SKM-1 treated with dmso at 0.1 percent for 144 hours (cell line): ENCODE data around the gene MKI67.

Experiments
- DNase-seq: peaks from one replicate; lab custom pipeline; 2025; ENCODE audit not compliant: unreplicated experiment; lab: John Stamatoyannopoulos, UW

Gene MKI67

GRCh38 chr10:128068398-128069285 lies 57.6 kb downstream of the MKI67 start:
- DNase-seq, result no peak

DNA sequence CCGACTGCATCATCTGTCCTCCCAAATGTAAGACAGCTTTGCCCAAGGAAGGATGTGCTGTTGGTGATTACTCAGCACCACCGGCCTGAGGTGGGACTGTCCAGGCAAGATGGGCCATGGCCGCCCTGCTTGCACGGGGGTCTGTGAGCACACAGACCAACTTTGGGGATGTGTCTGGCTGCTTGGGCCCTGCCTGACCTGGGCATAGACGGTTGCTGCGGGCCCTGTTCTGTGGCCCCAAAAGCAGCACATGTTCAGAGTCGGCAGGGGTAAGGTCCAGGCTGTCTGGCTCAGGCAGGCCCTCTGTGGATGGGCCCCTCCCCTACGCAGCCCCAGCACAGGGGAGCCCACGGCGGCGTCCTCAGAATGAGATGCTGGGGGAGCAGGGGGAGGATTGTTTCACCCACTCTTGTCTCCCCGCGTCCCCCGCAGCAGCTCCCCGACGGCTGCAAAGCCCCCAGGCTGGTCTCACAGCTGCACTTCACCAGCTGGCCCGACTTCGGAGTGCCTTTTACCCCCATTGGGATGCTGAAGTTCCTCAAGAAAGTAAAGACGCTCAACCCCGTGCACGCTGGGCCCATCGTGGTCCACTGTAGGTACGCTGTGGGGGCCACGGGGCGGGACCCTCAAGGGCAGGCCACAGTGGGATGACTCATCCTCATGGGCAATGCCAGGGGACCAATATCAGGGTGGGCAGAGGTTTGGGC lies 58.4 kb downstream of the MKI67 start:
- no peak for DNase-seq

- DNase-seq, result no peak
These were observed 59.3 kb downstream of the MKI67 start for GRCh38 chr10:128066870-128067382.

DNA sequence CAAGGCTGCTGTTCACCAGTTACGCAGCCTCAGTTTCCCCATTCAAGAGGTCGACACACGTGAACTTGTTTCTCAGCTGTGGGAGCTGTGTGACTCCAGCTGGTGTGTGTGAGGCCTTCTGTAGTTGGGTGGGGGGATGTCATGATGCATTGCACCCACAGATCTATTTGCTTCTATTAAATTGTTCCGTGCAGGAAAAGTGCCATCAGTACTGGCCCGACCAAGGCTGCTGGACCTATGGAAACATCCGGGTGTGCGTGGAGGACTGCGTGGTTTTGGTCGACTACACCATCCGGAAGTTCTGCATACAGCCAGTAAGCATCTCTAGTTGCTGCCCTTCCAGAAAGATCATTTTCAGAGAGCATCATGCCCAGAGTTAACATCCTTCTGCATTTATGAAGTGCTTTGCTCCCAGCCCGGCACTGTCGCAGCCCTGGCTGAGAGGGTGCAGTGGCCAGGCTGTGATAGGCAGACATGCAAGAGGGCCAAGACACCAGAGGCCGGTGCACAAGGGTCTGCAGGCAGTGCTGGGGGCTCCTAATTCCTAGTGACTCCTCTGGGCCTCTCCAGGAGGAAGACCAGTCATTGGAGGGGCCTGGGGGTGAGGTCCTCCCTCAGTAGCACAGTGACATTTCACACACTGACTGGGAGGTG lies 60.2 kb downstream of the MKI67 start:
- DNase-seq, result no peak

DNA sequence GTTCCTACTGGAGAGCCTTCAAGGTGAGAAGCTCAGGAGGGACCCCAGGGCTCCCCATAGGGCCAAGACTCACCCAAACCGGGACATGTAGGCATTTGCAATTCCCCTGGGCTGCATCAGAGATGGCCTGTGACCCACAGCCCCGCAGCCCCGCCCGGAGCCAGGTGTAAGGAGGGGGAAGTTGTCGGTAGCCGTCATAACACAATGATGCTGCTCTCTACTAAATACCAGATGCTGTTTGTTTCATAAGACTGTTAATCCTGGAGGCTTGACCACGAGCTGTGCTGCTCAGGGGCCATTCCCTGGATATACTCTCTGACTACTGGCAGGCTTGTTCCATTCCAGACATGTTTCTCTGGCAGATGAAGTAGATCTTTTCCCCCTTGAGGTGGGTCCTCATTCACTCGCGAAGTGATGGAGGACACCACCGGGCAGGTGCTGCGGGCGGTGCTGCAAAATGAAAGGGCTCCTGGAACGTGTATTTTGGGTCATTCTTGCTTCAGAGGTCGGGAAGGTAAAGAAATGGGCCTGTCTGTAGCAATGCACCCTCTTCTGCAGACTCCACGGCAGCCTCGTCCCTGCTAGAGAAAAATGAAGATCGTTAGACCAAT lies 61.1 kb downstream of the MKI67 start:
- peak; percentile 80 for DNase-seq

DNA sequence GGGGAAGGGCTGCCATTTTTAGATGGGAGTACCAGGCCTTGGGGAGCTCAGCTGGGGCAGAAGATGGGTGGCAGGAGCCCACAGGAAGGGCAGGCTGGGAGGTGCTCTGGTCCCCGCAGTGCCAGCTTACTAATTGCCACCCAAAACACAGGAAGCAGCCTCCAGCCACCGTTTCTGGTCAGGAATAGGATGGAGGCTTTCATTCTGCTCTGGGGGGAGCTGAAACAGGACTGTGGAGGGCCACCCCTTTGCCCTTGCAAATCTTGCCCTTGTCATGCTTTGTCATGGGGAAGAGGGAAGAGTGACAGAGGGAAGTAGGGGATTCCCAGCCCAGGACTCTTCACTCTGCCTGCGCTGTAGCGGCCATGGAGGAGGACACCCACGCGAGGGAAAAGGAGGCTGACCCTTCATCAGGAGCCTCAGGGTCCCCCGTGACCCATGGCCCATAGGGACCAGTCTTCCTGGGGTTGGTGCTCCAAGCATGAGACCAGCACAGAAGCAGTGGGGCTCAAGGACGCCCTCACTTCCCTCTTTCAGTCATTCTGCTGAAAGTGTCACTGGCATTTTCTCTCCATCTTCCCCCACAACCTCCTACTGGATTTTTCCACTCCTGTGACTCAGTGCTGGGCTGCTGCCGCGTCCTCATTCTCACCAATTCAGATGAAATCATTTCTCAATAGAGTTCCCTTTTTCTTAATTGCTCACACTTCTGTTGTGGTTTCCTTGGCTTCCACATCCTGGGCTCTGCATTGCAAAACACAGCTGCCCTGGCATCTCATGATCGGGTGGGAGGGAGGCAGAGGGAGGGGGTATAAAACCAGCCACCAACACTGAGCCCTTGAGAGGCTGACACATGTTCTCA lies 61.9 kb downstream of the MKI67 start:
- peak; percentile 99 for DNase-seq

GRCh38 chr10:128063736-128064107 lies 62.5 kb downstream of the MKI67 start:
- no peak for DNase-seq

- DNase-seq, result peak; percentile 89
These were observed 63.2 kb downstream of the MKI67 start for GRCh38 chr10:128062881-128063563.

DNA sequence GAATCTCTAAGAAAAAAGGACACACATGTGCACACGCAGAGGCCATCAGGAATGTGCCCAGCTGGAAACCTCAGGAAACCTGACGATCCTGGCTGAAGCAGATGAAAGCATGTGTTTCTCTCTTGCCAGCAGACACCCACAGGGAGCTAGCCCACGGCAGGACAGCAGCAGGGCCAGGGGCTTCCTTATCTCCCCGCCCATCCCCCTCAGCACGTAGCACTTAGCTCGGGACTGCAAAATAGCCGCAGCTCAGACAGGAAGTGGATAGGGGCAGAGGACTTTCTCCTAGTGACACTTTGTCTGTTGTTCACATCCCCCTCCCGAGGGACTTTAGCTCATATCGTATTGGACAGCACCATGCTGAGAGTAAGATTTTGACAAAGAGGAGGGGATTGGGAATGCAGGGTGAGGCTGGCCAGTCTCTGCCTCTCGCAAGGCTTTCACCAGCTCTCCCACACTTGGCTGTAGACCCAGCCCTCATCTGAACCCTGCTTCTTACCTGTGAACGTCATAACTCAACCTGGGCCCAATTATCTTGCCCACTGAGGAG lies 63.8 kb downstream of the MKI67 start:
- peak; percentile 34 for DNase-seq

DNA sequence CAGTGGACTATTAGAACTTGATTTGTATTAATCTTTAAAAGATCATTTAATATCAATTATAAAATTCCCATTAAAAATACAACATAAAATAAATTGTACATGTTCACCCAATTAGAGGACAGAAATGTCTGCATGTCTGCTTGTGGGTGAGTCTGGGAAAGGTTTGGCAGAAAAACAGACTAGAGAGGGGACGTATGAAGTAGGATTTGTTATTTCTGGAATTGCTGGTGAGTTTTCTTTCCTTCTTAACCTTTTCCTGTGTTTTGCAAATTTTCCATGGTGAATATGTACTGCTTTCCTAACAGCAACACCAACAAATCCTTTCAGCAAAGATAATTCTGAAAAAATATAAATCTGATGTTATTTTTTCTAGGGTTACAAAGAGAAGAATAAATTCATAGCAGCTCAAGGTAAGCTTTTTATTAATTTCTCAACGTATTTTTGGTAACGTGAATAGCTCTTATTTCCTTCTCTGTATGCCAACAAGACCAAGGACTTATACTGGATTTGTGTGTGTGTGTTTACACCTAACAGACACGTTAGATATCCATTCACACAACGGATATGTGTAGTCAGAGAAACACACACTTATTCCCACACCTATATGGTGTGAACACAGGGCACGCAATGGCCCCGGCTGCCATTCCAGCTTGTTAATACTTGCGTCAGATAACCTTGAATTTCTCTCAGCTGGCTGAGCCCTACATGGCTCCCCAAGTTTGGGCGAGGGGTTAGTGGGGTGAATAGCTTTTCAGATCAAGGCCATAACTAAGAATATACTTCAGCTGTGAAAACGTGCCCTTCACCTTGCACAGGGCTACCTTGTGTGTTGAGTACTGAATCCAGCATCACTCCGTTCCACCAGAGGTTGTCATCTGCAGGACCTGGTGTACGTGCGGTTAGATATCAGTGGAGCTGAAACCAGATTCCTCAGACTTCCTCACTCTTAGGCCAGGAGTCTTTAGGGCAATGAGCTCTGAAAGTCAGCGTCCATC lies 64.6 kb downstream of the MKI67 start:
- no peak for DNase-seq

DNA sequence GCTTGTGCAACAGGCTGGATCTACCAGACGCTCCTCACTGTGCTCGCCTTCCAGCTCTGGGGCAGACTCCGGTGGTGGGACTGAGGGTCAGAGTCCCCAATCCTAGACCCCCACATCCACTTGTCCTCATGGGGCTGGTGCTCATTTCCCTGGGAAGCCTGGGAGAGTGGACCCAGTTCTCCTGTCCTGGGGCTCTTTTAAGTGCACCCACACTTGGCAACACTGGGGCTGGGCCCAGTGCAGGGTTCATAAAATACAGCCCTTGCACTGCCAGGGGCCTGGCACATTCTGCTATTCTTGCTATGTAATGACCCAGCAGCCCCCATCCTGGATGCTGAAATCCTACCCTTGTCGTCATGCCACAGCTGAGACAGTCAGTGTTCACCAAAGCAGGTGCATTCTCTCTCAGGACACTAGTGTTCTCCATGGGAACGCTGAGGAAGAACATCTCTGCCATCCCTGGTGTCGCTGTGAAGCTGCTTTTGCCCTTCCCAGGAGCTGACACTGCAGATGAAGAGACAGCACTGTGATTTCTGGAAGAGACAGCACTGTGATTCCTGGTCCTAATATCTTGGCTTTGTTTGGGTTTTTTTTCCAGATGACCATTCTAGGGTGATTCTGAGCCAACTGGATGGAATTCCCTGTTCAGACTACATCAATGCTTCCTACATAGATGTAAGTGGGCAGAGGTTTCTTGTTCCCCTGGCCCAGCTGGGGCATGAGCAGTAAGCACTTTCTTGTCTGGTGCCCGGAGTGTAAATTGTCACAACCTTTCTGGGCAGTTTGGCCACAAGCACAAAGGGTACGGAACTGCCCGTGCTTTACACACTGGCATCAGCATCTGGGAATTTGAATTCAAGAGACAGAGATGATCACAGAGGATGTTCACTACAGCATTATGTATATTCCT lies 65.6 kb downstream of the MKI67 start:
- DNase-seq, result no peak

DNA sequence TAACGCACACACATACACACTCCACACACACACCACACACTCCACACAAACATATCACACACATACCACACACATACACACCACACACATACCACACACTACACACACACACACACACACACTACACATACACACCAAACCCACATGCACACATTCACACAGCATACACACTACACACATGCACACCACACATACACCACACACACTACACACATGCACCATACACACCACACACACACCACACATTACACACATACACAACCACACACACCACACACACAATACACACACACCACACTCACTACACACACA lies 66.3 kb downstream of the MKI67 start:
- no peak for DNase-seq

GRCh38 chr10:128059266-128059981 lies 66.8 kb downstream of the MKI67 start:
- no peak for DNase-seq

- DNase-seq, result no peak
These were observed 67.5 kb downstream of the MKI67 start for GRCh38 chr10:128058750-128059134.

DNA sequence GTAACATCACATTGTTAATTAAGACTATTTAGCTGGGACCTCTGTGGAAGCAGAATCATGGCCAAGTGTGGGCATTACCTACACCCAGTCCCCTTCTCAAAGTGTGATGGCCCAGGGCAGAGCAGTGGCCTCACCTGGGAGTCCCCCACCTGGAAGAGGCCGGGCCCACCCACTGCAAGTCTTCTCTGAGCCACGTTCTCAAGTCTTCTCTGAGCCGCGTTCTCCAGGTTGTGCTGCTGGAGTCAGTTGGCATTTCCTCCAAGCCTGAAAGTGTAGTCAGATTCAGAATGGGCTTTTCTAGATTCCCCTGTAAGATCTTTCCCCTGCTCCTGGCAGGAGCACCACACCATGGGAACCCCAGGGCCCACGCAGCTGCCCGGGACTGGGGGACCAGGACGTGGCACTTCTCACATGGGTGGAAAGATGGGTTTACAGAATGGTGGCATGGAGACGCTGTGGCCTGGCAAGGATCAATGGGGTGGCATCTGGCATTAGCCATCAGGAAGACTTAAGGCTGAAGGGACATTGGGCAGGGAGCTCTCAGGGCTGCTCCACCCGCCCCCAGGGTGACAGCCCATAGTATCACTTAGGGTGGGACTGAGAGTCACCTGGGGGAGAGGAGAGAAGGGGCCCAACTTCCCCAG lies 68.0 kb downstream of the MKI67 start:
- no peak for DNase-seq

DNA sequence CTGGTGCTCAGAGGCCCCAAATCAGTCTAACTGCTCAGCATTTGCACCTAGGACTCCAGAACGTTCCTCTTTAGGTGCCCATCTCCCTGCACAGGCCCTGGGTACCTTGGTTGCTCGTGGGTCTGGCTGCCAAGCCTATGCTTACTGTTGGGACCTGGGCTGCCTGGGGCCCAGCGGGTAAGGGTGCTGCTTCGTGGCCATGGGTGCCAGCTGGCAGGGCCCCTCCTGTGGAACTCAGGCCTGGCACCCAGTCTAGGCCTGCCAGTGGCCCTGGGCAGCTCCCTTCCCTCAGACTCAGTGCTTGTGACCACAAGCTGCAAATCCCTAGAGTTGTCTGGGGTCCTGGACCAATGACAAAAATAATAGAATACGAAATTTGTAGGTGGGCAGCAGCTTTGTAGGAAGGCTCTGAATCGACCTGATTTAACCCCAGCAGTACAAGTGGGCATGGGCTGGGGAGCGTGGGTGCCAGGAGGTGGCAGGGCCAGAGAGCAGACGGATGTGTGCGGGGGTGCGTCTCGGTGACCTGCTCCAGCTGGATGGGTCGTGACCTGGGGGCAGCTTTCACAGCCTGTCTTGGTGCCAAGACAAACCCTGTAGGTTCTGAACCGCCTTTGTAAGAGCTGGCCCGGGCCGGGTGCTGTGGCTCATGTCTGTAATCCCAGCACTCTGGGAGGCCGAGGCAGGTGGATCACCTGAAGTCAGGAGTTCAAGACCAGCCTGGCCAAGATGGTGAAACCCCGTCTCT lies 69.7 kb downstream of the MKI67 start:
- no peak for DNase-seq
